CD4-positive, alpha-beta T cell treated with Interferon alpha-2 for 1 hour (primary cell): ENCODE data around the gene CTU2.
A peak's percentile ranks its signal among the peaks of the same experiment; 100 is the strongest.

Experiments
- DNase-seq, 2 donors: peaks; one replicate each; pipeline ENCODE4 v3.0.0-alpha.2; 2020 to 2022

CTU2 gene

GRCh38 chr16:88747588-88748301 lies 41.4 kb downstream of the CTU2 start:
- DNase-seq, result peak; percentile 33 to 45

- no peak for DNase-seq
Observed at GRCh38 chr16:88748364-88748763, 42.1 kb downstream of the CTU2 start.

GRCh38 chr16:88749358-88749757 lies 43.1 kb downstream of the CTU2 start:
- DNase-seq, result no peak

GRCh38 chr16:88750854-88751253 lies 44.6 kb downstream of the CTU2 start:
- no peak for DNase-seq

GRCh38 chr16:88752386-88753002 lies 46.2 kb downstream of the CTU2 start:
- no peak for DNase-seq

GRCh38 chr16:88753191-88753590 lies 46.9 kb downstream of the CTU2 start:
- DNase-seq, result no peak

- no peak for DNase-seq
Observed at GRCh38 chr16:88753602-88754001, 47.3 kb downstream of the CTU2 start.

- no peak for DNase-seq
Observed at GRCh38 chr16:88754109-88754911, 48.0 kb downstream of the CTU2 start.

- DNase-seq, result peak in 1 of 2 donors; percentile 46
Observed at GRCh38 chr16:88754912-88755744, 48.8 kb downstream of the CTU2 start.

- DNase-seq, result no peak
Observed at GRCh38 chr16:88755745-88756443, 49.6 kb downstream of the CTU2 start.

GRCh38 chr16:88758227-88758943 lies 52.1 kb downstream of the CTU2 start:
- DNase-seq, result no peak

GRCh38 chr16:88758944-88759244 lies 52.6 kb downstream of the CTU2 start:
- no peak for DNase-seq

- DNase-seq, result peak in 1 of 2 donors; percentile 62
Observed at GRCh38 chr16:88759245-88759975, 53.1 kb downstream of the CTU2 start.

GRCh38 chr16:88759976-88760350 lies 53.7 kb downstream of the CTU2 start:
- no peak for DNase-seq

GRCh38 chr16:88760424-88761142 lies 54.3 kb downstream of the CTU2 start:
- no peak for DNase-seq

GRCh38 chr16:88761143-88761534 lies 54.8 kb downstream of the CTU2 start:
- DNase-seq, result no peak

GRCh38 chr16:88761830-88762229 lies 55.5 kb downstream of the CTU2 start:
- DNase-seq, result no peak

- no peak for DNase-seq
Observed at GRCh38 chr16:88762258-88762870, 56.1 kb downstream of the CTU2 start.

GRCh38 chr16:88762941-88763340 lies 56.6 kb downstream of the CTU2 start:
- DNase-seq, result no peak

- DNase-seq, result no peak
Observed at GRCh38 chr16:88763502-88764053, 57.3 kb downstream of the CTU2 start.
